MG63 (cell line): ENCODE data around the gene TFG. TPM values are rescaled to one million over a fixed set of nuclear protein-coding genes. Genes with fewer than 3 reads are reported as not detected.

ENCODE experiments used
- DNase-seq: peaks from one replicate; pipeline ENCODE4 v3.0.0-alpha.2; 2020
- H3K27me3 ChIP-seq: fragments of 250-450 bp; sonication (Bioruptor Pico); 2 replicates; pipeline ENCODE4 v1.5.1; 2020; ENCODE audit warnings: mild to moderate bottlenecking, moderate library complexity
- H3K36me3 ChIP-seq: fragments of 250-450 bp; sonication (Bioruptor Pico); 2 replicates; pipeline ENCODE4 v1.5.1; 2020; ENCODE audit warnings: mild to moderate bottlenecking, moderate library complexity
- H3K4me3 ChIP-seq: fragments of 250-450 bp; sonication (Bioruptor Pico); 2 replicates; pipeline ENCODE4 v1.5.1; 2020; ENCODE audit warnings: mild to moderate bottlenecking, moderate library complexity
- H3K9me3 ChIP-seq: fragments of 250-450 bp; sonication (Bioruptor Pico); 2 replicates; pipeline ENCODE4 v1.5.1; 2020; ENCODE audit warnings: mild to moderate bottlenecking, moderate library complexity
- total RNA-seq: library from RNA; depleted of rRNA; stranded (reverse); fragments of >200 nt; shearing (Covaris generic); gene quantifications from 2 replicates; pipeline ENCODE4 v1.2.3, GENCODE V29; 2014; ENCODE audit warnings: low replicate concordance

Gene TFG
- total RNA-seq, 1 experiment from 2014 or later, result 111 TPM

DNA sequence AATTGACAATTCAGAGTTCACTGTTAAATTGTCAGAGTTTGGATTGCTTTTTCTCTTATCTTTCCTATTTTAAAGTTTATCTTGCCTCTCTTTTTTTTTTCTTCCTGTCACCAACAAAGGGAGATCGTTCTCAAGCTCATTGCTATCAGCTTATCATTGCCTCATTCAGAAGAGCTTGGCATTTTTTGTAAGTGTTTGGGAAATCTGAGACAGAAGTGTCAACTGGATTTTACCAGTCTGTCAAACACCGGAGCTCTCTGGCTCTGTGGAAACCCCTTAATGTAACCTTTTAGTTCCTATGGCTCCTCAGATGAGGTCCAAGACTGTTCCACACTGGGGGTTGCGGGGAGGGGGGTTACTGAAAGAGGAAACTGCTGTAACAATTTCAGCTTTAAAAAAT, 10.6 kb upstream of the TFG start:
- H3K36me3 ChIP-seq, result peaks cover 3% of the 10 kb centered on the region

DNA sequence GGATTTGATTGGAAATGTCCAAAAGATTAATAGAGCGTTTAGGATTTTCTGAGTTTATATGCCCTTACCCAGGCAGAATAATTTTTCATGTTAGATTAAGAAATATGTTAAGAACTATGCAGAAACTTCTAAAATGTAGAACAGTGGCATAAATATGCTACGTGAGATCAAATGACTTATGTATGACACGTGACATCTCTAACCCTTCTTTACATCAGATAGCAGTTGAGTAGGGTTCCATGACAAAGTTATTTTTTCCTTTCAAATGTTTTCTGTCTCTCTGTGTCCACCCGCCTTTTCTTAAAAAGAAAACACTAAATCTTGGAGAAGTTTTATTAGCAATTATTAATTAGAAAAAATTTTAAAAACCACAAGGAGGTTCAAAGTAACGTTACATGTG, 8.6 kb upstream of the TFG start:
- no peak for DNase-seq
- Histone ChIP-seq H3K4me3 (no peak overlapping the region), H3K27me3 (peaks cover 5% of the 10 kb centered on the region; the same call in 1 of the 2 replicates)

More for the DNA sequence above, 10.6 kb upstream of the TFG start:
- Histone ChIP-seq H3K4me3 (no peak overlapping the region), H3K9me3 (no peaks in the 10 kb centered on the region), H3K27me3 (peaks cover 8% of the 10 kb centered on the region; the same call in 1 of the 2 replicates)
- DNase-seq, result no peak

DNA sequence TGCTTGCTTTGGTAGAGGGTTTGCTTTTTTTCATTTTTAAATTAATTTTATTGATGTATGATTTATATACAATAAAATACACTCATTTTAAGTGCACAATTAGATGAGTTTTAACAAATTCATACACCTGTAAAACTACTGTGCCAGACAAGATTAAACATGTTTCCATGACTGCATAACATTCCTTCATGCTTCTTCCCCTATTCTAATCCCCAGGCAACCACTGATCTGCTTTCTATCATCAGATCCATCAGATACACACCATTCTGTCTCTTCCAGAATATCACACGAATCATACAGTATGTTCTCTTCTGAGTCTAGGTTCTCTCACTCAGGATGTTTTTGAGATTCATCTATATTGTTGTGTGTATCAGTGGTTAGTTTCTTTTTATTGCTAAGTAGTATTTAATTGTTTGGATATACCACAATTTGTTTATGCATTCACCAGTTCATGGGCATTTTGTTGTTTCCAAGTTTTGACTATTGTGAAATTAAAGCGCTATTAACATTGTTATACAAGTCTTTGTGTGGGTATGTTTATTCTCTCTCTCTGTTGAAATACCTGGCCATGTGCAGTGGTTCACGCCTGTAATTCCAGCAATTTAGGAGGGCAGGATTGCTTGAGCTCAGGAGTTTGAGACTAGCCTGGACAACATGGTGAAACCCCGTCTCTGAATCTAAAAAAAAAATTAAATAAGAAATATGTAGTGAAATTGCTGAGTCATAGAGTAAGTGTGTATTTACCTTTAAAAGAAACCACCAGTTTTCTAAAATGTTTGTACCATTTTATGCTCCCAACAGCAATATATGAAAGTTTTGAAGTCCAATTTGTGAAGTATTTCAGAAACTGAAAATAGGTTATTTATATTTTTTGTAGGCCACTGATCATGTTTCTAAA, 7.0 kb upstream of the TFG start:
- H3K9me3 ChIP-seq, result no peaks in the 10 kb centered on the region
- no peak for DNase-seq

More for the DNA sequence above, 8.6 kb upstream of the TFG start:
- Histone ChIP-seq H3K36me3 (no peaks in the 10 kb centered on the region), H3K9me3 (no peaks in the 10 kb centered on the region)

DNA sequence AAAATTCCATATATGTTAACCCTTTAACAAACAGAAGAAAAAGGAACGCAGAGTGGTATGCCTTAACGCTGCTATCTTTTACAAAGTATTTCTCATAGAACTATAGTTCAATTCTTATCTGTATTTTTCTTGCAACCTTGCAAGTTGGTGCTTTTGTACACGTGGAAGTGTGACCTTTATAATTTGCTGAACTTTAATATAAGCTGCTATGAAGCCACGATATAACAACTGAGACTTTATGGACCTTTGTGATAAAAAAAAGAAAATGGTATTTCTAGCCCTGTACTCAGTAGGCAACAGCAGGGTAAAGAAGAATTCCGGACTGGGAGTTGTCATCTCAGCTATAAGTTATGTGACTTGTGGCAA, 6.3 kb upstream of the TFG start:
- Histone ChIP-seq H3K36me3 (no peaks in the 10 kb centered on the region), H3K27me3 (peaks cover 5% of the 10 kb centered on the region; the same call in 1 of the 2 replicates), H3K4me3 (no peak overlapping the region), H3K9me3 (no peaks in the 10 kb centered on the region)
- no peak for DNase-seq

More for the DNA sequence above, 7.0 kb upstream of the TFG start:
- Histone ChIP-seq H3K27me3 (peaks cover 5% of the 10 kb centered on the region; the same call in 1 of the 2 replicates), H3K4me3 (no peak overlapping the region), H3K36me3 (no peaks in the 10 kb centered on the region)

DNA sequence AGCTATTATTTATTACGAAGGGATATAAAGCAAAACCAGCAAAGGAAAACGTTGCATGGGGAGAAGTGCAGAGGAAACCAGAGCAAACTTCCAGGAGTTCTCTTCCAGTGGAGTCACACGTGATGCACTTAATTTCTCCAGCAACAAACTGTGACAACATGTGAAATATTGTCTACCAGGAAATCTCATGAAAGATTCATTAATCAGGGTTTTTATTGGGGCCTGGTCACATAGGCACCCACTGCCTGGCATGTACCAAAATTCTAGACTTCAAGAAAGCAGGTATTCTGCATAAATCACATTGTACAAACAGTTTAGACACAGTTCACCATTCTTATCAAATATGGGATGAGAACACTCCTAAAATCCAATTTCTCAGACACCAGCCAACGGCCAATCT, 5.4 kb upstream of the TFG start:
- no peak for DNase-seq
- Histone ChIP-seq H3K4me3 (no peak overlapping the region), H3K36me3 (no peaks in the 10 kb centered on the region), H3K27me3 (peaks cover 5% of the 10 kb centered on the region; the same call in 1 of the 2 replicates), H3K9me3 (no peaks in the 10 kb centered on the region)

DNA sequence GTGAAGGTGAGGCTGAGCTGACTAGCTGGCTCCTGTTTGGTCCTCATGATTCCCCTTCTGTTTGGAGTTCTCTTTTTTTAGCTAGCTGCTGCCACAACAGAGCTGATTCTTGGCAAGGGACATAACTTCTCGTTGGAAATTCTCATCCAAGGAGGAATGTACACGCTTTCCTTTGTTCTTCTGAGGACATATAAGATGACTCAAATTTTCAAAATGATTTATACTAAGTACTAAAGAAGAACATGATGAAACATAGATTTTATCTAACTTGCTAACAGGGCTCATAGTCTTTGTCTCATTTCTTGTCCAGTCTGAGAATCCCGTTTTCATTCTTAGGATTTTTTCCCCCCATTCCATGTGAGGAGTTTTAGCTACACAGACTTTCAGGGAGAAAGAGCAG, 2.9 kb upstream of the TFG start:
- Histone ChIP-seq H3K9me3 (no peaks in the 10 kb centered on the region), H3K27me3 (no peaks in the 10 kb centered on the region), H3K36me3 (peaks cover 15% of the 10 kb centered on the region), H3K4me3 (no peak overlapping the region)
- DNase-seq, result no peak

DNA sequence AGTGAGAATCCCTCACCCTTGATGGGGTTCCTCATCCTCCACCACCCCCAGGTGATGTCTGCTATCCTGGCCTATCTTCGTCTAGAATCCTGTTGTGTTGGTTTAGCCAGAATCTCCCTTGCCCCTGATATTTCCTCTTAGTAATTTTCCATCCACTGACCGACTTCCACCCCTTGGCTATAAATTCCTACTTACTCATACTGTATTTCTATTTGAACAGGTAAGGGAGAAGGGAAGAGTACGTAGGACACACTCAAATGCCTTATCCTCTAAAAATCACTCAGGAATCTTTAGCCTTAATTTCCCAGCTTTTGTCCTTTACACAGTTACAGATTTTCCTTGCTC, 678 bp upstream of the TFG start:
- Histone ChIP-seq H3K4me3 (peak overlapping the region; percentile 91), H3K9me3 (no peaks in the 10 kb centered on the region), H3K36me3 (peaks cover 38% of the 10 kb centered on the region), H3K27me3 (no peaks in the 10 kb centered on the region)
- no peak for DNase-seq

DNA sequence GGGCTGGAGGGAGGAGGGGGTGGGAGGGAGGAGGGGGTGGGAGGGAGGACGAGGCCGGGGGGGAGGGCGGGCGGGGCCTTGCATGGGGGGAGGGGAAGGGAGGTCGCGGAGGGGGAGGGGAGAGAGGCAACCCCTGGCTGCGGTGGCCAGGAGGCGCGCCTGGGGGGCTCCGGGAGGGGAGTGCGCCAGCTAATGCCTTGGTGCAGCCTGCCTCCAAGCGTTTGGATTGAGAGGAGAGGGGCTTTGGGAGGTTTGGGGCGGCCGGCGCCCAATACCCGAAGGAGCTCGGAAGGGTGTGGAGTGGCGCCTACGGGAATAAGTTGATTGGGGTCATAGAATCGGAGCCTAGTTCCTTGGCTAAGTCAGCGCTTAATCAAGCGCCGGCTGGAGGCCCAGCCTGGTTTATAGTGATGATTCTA, 557 bp downstream of the TFG start:
- DNase-seq, result peak; percentile 47
- Histone ChIP-seq H3K27me3 (no peaks in the 10 kb centered on the region), H3K36me3 (peaks cover 50% of the 10 kb centered on the region), H3K4me3 (peak overlapping the region; percentile 91), H3K9me3 (no peaks in the 10 kb centered on the region)

DNA sequence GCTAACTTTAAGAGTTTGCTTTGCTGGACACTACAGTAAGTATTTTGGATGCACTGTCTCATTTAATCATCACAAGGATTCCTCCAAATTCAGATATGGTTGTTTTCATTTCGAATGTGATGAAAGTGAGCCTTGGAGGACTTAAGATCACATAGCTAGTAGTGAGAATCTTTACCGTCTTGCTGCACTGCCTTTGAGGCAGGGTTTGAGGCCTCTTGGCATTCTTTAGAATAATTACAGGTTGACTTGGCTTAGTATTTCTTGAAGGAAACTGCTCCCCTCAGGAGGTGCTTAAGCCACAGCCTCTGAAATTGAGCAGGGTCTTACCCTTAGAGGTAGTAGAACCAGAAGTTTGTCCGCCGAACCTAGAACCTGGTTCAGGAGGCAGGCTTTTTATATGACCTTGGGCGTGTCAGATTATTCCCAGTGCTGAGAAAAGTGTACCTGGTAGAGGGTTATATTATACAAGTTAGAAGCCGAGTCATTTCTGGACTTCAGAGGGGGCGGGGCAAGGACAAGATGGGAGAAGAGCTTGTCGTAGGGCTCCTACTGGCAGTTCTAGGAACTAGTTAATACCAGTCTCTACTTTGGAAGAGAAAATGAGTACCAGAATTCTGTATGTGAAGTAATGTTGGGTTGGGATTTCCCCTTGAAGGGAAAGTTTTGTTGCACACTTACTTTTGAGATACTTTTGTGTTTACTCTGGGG, 1.1 kb downstream of the TFG start:
- Histone ChIP-seq H3K36me3 (peaks cover 56% of the 10 kb centered on the region), H3K4me3 (peak overlapping the region; percentile 91), H3K27me3 (no peaks in the 10 kb centered on the region), H3K9me3 (no peaks in the 10 kb centered on the region)
- DNase-seq, result peak; percentile 79

DNA sequence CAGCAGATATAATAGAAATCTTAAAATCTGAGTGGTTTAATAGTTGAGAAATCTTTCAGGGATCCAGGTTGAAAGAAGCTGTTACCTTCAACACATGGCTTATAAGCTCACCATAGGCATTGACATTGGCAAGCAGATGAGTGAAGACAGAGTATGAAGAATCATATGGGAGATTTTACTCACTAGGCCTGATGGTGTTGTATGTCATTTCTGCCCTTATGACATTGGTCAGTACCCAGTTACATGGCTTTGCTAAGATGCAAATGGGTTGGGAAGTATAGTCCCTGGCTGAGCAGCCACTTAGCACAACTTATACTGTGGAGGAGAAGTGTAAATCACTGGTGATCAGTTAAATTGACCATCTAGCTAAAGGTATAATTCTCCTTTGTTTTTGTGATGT, 5.9 kb downstream of the TFG start:
- no peak for DNase-seq
- H3K36me3 ChIP-seq, result peaks cover 98% of the 10 kb centered on the region
- no peak overlapping the region for H3K4me3 ChIP-seq
- H3K27me3 ChIP-seq, result no peaks in the 10 kb centered on the region
- H3K9me3 ChIP-seq, result no peaks in the 10 kb centered on the region

DNA sequence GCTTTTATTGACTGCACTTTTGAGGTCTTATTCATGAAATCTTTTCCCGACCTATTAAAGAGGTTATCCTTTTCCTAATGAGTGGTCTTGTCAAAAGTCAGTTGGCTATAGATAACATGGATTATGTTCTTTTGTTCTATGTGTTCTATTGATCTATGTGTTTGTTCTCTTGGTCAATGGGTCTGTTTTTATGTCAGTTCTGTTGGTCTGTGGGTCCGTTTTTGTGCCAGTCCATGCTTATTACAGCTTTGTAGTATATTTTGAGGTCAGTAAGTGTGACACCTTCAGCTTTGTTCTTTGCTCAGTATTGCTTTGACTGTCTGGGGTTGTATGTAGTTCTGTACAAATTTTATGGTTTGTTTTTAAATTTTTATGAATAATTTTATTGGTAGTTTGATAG, 7.8 kb downstream of the TFG start:
- Histone ChIP-seq H3K36me3 (peaks cover 98% of the 10 kb centered on the region), H3K27me3 (no peaks in the 10 kb centered on the region), H3K9me3 (no peaks in the 10 kb centered on the region), H3K4me3 (no peak overlapping the region)
- DNase-seq, result no peak

DNA sequence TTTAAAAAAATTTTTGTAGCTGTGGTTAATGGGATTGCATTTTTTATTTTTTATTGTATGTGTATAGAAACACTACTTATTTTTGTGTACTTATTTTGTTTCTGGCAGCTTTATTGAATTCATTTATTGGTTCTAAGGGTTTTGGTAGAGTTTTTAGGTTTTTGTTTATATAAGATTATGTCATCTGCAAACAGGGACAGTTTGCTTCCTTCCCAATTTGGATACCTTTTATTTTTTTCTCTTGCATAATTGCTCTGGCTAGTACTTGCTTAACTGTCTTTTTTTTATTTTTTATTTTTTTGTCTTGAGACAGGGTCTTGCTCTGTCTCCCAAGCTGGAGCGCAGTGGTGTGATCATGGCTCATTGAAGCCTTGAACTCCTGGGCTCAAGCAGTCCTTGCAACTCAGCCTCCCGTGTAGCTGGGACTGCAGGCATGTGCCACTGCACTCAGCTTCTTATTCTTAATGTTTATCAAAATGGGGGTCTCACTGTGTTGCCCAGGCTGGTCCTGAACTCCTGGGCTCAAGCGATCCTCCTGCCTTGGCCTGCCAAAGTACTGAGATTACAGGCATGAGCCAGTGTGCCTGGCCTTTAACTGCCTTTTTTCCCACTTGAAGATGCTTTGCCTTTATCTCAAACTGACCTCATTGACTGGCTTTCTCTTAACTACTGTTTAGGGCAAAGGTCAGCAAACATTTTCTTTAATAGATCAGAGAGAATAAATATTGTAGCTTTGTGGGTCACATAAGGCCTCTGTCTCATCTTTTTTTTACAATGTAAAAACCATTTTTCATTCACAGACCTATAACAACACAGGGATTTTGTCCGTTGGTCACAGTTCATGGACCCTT, 8.6 kb downstream of the TFG start:
- no peaks in the 10 kb centered on the region for H3K27me3 ChIP-seq
- H3K9me3 ChIP-seq, result no peaks in the 10 kb centered on the region
- H3K4me3 ChIP-seq, result no peak overlapping the region
- DNase-seq, result no peak
- H3K36me3 ChIP-seq, result peaks cover 98% of the 10 kb centered on the region

DNA sequence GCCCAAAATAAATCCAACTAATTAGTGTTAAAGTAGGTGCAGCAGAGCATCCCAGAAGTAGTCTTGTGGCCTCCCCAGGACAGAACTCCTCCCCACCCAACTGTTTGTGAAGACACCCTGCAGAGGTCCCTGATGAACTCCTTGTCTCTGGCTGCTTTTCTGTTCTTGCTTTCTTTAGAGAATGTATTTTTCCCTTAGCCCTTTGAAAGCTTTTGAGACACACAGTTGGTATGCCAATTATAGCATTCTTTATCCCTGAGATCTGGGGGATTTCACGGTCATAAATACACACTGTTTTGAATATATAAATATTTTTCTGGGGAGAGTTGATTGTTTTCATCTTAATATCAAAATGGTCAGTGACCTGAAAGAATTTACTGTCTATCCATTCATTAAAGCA, 9.8 kb downstream of the TFG start:
- no peak for DNase-seq

DNA sequence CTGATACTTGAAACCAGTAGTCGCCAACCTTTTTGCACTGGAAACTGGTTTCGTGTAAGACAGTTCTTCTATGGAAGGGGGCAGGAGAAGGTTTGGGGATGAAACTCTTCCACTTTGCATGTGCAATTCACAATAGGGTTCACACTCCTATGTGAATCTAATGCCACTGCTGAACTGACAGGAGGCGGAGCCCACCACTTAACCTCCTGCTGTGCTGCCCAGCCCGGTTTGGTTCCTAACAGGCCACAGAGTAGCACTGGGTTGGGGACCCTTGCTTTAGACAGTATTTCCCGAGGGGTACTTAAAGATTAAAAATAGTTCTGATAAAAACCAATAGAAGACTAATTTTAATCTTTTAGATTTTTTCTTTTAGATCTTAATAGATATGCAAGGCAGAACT, 11.1 kb downstream of the TFG start:
- Histone ChIP-seq H3K4me3 (no peak overlapping the region), H3K9me3 (no peaks in the 10 kb centered on the region), H3K36me3 (peaks cover 98% of the 10 kb centered on the region), H3K27me3 (no peaks in the 10 kb centered on the region)
- DNase-seq, result no peak

More for the DNA sequence above, 9.8 kb downstream of the TFG start:
- no peak overlapping the region for H3K4me3 ChIP-seq
- peaks cover 98% of the 10 kb centered on the region for H3K36me3 ChIP-seq
- H3K27me3 ChIP-seq, result no peaks in the 10 kb centered on the region
- H3K9me3 ChIP-seq, result no peaks in the 10 kb centered on the region

DNA sequence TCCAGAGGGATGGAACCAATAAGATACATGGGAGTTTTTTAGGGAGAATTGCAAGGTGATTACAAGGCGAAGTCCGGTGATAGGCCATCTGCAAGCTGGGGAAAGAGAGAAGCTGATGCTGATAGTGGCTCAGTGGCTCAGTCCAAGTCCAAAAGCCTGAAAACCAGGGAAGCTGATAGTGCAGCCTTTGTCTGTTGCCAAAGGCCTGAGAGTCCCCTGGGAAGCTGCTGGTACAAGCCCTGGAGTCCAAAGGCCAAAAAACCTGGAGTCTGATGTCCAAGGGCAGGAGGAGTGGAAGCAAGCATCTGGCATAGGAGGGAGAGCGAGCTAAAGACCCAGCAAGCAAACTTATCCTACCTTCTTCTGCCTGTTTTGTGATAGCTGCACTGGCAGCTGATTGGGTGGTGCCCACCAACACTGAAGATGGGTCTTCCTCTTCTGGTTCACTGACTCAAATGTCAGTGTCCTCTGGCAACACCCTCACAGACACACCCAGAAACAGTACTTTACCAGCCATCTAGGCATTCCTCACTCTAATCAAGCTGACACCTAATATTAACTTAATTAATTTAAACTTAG, 16.7 kb downstream of the TFG start:
- Histone ChIP-seq H3K36me3 (peaks cover 88% of the 10 kb centered on the region), H3K9me3 (no peaks in the 10 kb centered on the region), H3K27me3 (no peaks in the 10 kb centered on the region), H3K4me3 (no peak overlapping the region)
- no peak for DNase-seq

DNA sequence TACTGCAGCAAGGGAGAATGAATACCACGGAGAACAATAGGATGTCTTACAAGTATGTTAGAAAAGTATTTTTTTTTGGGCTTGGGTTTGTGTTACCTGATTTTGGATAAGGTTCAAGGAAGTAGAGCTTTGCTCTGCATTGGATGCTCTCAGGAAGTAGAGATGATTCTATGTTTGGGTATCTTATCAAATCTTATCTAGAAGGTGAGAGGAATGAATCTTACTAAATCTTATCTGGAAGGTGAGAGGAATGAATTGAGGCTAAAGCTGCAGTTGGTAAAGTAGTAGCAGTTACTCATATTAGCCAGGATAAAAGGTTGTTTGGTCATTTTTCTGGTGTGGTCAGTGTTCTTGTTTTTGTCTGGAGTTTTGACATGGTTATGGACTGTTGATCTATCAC, 17.4 kb downstream of the TFG start:
- Histone ChIP-seq H3K27me3 (no peaks in the 10 kb centered on the region), H3K36me3 (peaks cover 88% of the 10 kb centered on the region), H3K9me3 (no peaks in the 10 kb centered on the region)

DNA sequence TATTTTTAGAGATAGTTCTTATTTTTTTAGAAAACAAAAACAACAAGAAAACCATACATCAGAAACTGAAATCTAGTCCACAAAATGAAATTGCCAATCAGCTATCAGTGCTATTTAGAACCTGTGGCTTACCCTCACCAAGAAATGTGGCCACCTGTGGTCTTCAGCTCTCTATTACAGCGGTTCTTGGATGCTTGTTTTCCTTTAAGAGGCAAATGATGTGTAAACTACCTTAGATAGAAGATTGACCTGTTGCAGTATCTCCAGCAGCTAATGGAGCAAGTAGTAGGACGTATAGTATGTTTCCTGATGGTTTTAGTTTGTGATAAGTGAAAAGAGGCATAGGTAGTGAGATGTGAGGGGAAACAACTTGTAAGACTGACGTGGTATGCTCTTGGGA, 21.2 kb downstream of the TFG start:
- H3K9me3 ChIP-seq, result no peaks in the 10 kb centered on the region
- no peak for DNase-seq
- no peaks in the 10 kb centered on the region for H3K27me3 ChIP-seq
- H3K4me3 ChIP-seq, result no peak overlapping the region
- H3K36me3 ChIP-seq, result peaks cover 88% of the 10 kb centered on the region

More for the DNA sequence above, 17.4 kb downstream of the TFG start:
- DNase-seq, result no peak
- no peak overlapping the region for H3K4me3 ChIP-seq
